Measurements from ENCODE around the gene CCDC102A. TPM values are rescaled to one million over a fixed set of nuclear protein-coding genes. Genes with fewer than 3 reads are reported as not detected.
A peak's percentile ranks its signal among the peaks of the same experiment; 100 is the strongest.

The CCDC102A gene
- total and polyA plus RNA-seq, 9 of the 15 experiments (the other 6 are each of a cell fraction or from before 2014, with no cell fraction given), result 0.03 to 4.9 (median 1.4) TPM

DNA sequence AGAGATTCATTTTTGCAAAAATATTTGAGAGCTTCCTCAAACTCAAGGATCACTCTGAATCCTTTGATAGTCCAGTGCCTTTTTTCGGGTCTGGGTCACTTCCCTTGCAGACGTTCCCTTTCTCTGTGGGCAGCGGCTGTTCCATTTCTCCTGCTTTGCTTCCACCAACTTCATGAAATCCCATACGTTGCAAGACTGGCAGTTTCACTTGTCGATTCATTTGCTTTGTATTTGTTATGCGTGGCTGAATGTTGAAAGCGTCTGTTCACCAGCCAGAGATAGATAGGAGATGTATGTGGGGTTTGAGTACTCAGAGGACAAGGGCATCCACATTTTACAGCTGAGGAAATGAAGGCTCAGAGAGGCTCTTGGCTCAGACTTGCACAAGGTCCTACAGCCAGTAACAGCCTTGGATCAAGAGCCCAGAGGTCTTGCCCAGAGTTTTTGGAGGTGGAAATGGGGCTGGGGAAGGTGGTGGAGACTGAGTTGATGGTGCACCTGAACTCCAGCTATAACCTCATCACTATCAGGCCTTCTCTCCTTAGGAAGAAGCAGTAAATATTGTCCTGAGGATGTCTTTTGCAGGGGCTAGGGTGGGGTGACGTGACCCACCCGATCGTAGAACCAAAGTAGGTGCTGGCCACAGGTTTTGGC is 1.3 kb upstream of the CCDC102A start:
- ChIA-PET POLR2A (interaction anchor here (0.6 to 1.4 kb wide), 3 partner anchors 9 to 115 kb away, joined by 3 to 5 read pairs (median 4); no protein-coding TSS in a partner anchor), CTCF (ENCODE audit: low intra/inter-chr PET ratio) (no interaction called here)
- H2AFZ ChIP-seq (ENCODE audit: low read depth, low read length), result peak overlapping the region; percentile 82; the same call in 1 of the 2 replicates
- peaks cover 21 to 49% of the 10 kb centered on the region in 2 experiments; a peak in 3 of 5 replicates for H3K4me1 ChIP-seq (replicated peaks in 1 of 2; ENCODE audit: control insufficient read depth in 2 of 2, insufficient read depth in 2 of 2, low read length in 2 of 2)
- no peaks in the 10 kb centered on the region for H3K79me2 ChIP-seq (ENCODE audit: control insufficient read depth, insufficient read depth, low read length)
- TF ChIP-seq MLX (CRISPR knock-in tag; conservative IDR thresholded peaks at IDR 0.05) (no peak), CEBPB (tag; IDR thresholded peaks at IDR 0.05) (no peak)
- TF ChIP-seq, protein P1, sequence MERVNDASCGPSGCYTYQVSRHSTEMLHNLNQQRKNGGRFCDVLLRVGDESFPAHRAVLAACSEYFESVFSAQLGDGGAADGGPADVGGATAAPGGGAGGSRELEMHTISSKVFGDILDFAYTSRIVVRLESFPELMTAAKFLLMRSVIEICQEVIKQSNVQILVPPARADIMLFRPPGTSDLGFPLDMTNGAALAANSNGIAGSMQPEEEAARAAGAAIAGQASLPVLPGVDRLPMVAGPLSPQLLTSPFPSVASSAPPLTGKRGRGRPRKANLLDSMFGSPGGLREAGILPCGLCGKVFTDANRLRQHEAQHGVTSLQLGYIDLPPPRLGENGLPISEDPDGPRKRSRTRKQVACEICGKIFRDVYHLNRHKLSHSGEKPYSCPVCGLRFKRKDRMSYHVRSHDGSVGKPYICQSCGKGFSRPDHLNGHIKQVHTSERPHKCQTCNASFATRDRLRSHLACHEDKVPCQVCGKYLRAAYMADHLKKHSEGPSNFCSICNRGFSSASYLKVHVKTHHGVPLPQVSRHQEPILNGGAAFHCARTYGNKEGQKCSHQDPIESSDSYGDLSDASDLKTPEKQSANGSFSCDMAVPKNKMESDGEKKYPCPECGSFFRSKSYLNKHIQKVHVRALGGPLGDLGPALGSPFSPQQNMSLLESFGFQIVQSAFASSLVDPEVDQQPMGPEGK (CRISPR knock-in tag; IDR thresholded peaks at IDR 0.05; ENCODE audit: borderline replicate concordance), result no peak
- TF ChIP-seq, protein P2, sequence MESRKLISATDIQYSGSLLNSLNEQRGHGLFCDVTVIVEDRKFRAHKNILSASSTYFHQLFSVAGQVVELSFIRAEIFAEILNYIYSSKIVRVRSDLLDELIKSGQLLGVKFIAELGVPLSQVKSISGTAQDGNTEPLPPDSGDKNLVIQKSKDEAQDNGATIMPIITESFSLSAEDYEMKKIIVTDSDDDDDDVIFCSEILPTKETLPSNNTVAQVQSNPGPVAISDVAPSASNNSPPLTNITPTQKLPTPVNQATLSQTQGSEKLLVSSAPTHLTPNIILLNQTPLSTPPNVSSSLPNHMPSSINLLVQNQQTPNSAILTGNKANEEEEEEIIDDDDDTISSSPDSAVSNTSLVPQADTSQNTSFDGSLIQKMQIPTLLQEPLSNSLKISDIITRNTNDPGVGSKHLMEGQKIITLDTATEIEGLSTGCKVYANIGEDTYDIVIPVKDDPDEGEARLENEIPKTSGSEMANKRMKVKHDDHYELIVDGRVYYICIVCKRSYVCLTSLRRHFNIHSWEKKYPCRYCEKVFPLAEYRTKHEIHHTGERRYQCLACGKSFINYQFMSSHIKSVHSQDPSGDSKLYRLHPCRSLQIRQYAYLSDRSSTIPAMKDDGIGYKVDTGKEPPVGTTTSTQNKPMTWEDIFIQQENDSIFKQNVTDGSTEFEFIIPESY (CRISPR knock-in tag; IDR thresholded peaks at IDR 0.05), result no peak
- TF ChIP-seq, protein P3, sequence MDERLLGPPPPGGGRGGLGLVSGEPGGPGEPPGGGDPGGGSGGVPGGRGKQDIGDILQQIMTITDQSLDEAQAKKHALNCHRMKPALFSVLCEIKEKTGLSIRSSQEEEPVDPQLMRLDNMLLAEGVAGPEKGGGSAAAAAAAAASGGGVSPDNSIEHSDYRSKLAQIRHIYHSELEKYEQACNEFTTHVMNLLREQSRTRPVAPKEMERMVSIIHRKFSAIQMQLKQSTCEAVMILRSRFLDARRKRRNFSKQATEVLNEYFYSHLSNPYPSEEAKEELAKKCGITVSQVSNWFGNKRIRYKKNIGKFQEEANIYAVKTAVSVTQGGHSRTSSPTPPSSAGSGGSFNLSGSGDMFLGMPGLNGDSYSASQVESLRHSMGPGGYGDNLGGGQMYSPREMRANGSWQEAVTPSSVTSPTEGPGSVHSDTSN (CRISPR knock-in tag; IDR thresholded peaks at IDR 0.05; ENCODE audit: low read depth), result no peak
- TF ChIP-seq, protein P3 (tag; conservative IDR thresholded peaks at IDR 0.05; ENCODE audit: low read depth), result no peak
- H3K9me3 ChIP-seq (replicated peaks; ENCODE audit: control insufficient read depth, insufficient read depth, low read depth, low read length), result no peaks in the 10 kb centered on the region
- in situ Hi-C loops (cut with MboI), result no loop called here
- no peaks in the 10 kb centered on the region for H3K36me3 ChIP-seq (ENCODE audit: control insufficient read depth, insufficient read depth, low read length)
- ATAC-seq, result no peak
- peak; percentile 79 for FAIRE-seq
- no peaks in the 10 kb centered on the region for H3K27me3 ChIP-seq (ENCODE audit: control insufficient read depth in 2 of 2, insufficient read depth in 2 of 2, low read length in 2 of 2)
- BruUV-seq (replicated peaks), result TSS peak; percentile 51
- no peak overlapping the region for H3K4me2 ChIP-seq (ENCODE audit: insufficient read depth, low read length)
- peak in 1 of 4 experiments; percentile 4 for DNase-seq (ENCODE audit: extremely low read depth in 1 of 4, low spot score in 3 of 4)
- H3K4me3 ChIP-seq, result no peak overlapping the region
- intact Hi-C loops (cut with micrococcal nuclease), result no loop called here
- H3K9ac ChIP-seq (ENCODE audit: insufficient read depth in 1 of 2, low read depth in 2 of 2, low read length in 2 of 2), result no peak overlapping the region
- H3K9me1 ChIP-seq (ENCODE audit: control insufficient read depth, insufficient read depth, low read length), result no peaks in the 10 kb centered on the region
- 34% methylated on average over 10 of the region's 10 CpGs for WGBS (ENCODE audit: insufficient coverage, low coverage, missing lambda C conversion rate)
- H3K27ac ChIP-seq (ENCODE audit: extremely low read depth, low read depth, low read length), result no peak overlapping the region
- H4K20me1 ChIP-seq (replicated peaks; ENCODE audit: control insufficient read depth, insufficient read depth, low read length), result no peaks in the 10 kb centered on the region

Measured in K562 (cell line).